Measurements from ENCODE around the gene RING1.

Gene RING1

GRCh38 chr6:33167374-33168283 lies 40.7 kb upstream of the RING1 start:
- no peak overlapping the region for H3K4me3 ChIP-seq (replicated peaks; ENCODE audit: insufficient read depth, low read length)
- DNase-seq (ENCODE audit: low read depth in 1 of 2, low spot score in 1 of 2) = no peak
- no peaks in the 10 kb centered on the region for H3K27me3 ChIP-seq (ENCODE audit: insufficient read depth, poor library complexity, severe bottlenecking)
- TF ChIP-seq SPI1 (IDR thresholded peaks at IDR 0.05; ENCODE audit: borderline replicate concordance, low read depth) (no peak), CTCF (IDR thresholded peaks at IDR 0.05; ENCODE audit: insufficient read depth, low read length) (no peak), GABPA (IDR thresholded peaks at IDR 0.05; ENCODE audit: low read depth) (no peak), POLR2AphosphoS5 (IDR thresholded peaks at IDR 0.05; ENCODE audit: low read depth) (no peak), REST (IDR thresholded peaks at IDR 0.05; ENCODE audit: insufficient replicate concordance, low read depth) (no peak)
- no peak overlapping the region for H3K27ac ChIP-seq (replicated peaks)

- no peak overlapping the region for H3K27ac ChIP-seq (replicated peaks)
- H3K4me3 ChIP-seq (replicated peaks; ENCODE audit: insufficient read depth, low read length) = no peak overlapping the region
- DNase-seq (ENCODE audit: low read depth in 1 of 2, low spot score in 1 of 2) = no peak
- no peak for TF ChIP-seq REST (IDR thresholded peaks at IDR 0.05; ENCODE audit: insufficient replicate concordance, low read depth)
- no peak for TF ChIP-seq SPI1 (IDR thresholded peaks at IDR 0.05; ENCODE audit: borderline replicate concordance, low read depth)
- TF ChIP-seq CTCF (IDR thresholded peaks at IDR 0.05; ENCODE audit: insufficient read depth, low read length) = no peak
- no peak for TF ChIP-seq GABPA (IDR thresholded peaks at IDR 0.05; ENCODE audit: low read depth)
- TF ChIP-seq POLR2AphosphoS5 (IDR thresholded peaks at IDR 0.05; ENCODE audit: low read depth) = no peak
- H3K27me3 ChIP-seq (ENCODE audit: insufficient read depth, poor library complexity, severe bottlenecking) = no peaks in the 10 kb centered on the region
Measured at GRCh38 chr6:33168284-33168601, 40.1 kb upstream of the RING1 start.

GRCh38 chr6:33168639-33169038 lies 39.7 kb upstream of the RING1 start:
- no peak for DNase-seq (ENCODE audit: low read depth in 1 of 2, low spot score in 1 of 2)
- TF ChIP-seq SPI1 (IDR thresholded peaks at IDR 0.05; ENCODE audit: borderline replicate concordance, low read depth) = no peak
- no peak for TF ChIP-seq REST (IDR thresholded peaks at IDR 0.05; ENCODE audit: insufficient replicate concordance, low read depth)
- no peak for TF ChIP-seq CTCF (IDR thresholded peaks at IDR 0.05; ENCODE audit: insufficient read depth, low read length)
- no peak for TF ChIP-seq GABPA (IDR thresholded peaks at IDR 0.05; ENCODE audit: low read depth)
- no peak for TF ChIP-seq POLR2AphosphoS5 (IDR thresholded peaks at IDR 0.05; ENCODE audit: low read depth)
- Histone ChIP-seq H3K27me3 (ENCODE audit: insufficient read depth, poor library complexity, severe bottlenecking) (no peaks in the 10 kb centered on the region), H3K27ac (replicated peaks) (no peak overlapping the region), H3K4me3 (replicated peaks; ENCODE audit: insufficient read depth, low read length) (no peak overlapping the region)

Data from HL-60 (cell line).